Measurements from ENCODE around the gene MCM8. TPM values are rescaled to one million over a fixed set of nuclear protein-coding genes. Genes with fewer than 3 reads are reported as not detected.

MCM8 gene
- total and polyA plus RNA-seq, 2 donors from 2014 or later = 1.9 to 6.6 TPM

GRCh38 chr20:5970381-5970780 lies 19.9 kb downstream of the MCM8 start:
- Histone ChIP-seq H3K27me3 (ENCODE audit: control insufficient read depth, insufficient read depth, low read length) (no peaks in the 10 kb centered on the region), H3K36me3 (ENCODE audit: control insufficient read depth in 2 of 3, insufficient read depth in 3 of 3, low read length in 3 of 3) (peaks cover 0 to 5% (median 0%) of the 10 kb centered on the region in 3 donors), H3K9ac (ENCODE audit: low read length in 3 of 3) (no peak overlapping the region), H3K4me1 (ENCODE audit: control insufficient read depth in 2 of 3, insufficient read depth in 2 of 3, low read depth in 1 of 3, low read length in 3 of 3) (no peaks in the 10 kb centered on the region), H3K4me3 (ENCODE audit: low read length in 3 of 3) (no peak overlapping the region), H3K9me3 (ENCODE audit: control insufficient read depth in 2 of 3, insufficient read depth in 1 of 3, low read length in 3 of 3) (no peaks in the 10 kb centered on the region), H3K27ac (ENCODE audit: low read depth in 2 of 2, low read length in 2 of 2) (no peak overlapping the region)
- intact Hi-C loops (cut with DNase I) = no loop called here
- no peak for TF ChIP-seq CTCF (IDR thresholded peaks at IDR 0.05; ENCODE audit: borderline replicate concordance, extremely low read depth, insufficient read depth)
- no peak for DNase-seq
- no peak for FAIRE-seq

GRCh38 chr20:5971203-5971602 lies 20.8 kb downstream of the MCM8 start:
- DNase-seq (no peak), FAIRE-seq (no peak)
- intact Hi-C loops (cut with DNase I) = no loop called here
- Histone ChIP-seq H3K9ac (ENCODE audit: low read length in 3 of 3) (no peak overlapping the region), H3K9me3 (ENCODE audit: control insufficient read depth in 2 of 3, insufficient read depth in 1 of 3, low read length in 3 of 3) (no peaks in the 10 kb centered on the region), H3K4me1 (ENCODE audit: control insufficient read depth in 2 of 3, insufficient read depth in 2 of 3, low read depth in 1 of 3, low read length in 3 of 3) (no peaks in the 10 kb centered on the region), H3K27ac (ENCODE audit: low read depth in 2 of 2, low read length in 2 of 2) (no peak overlapping the region), H3K36me3 (ENCODE audit: control insufficient read depth in 2 of 3, insufficient read depth in 3 of 3, low read length in 3 of 3) (peaks cover 0 to 5% (median 0%) of the 10 kb centered on the region in 3 donors), H3K4me3 (ENCODE audit: low read length in 3 of 3) (no peak overlapping the region), H3K27me3 (ENCODE audit: control insufficient read depth, insufficient read depth, low read length) (no peaks in the 10 kb centered on the region)
- TF ChIP-seq CTCF (IDR thresholded peaks at IDR 0.05; ENCODE audit: borderline replicate concordance, extremely low read depth, insufficient read depth) = no peak

- peak in 2 of 5 donors; percentile 16 to 32 for DNase-seq
- TF ChIP-seq CTCF (IDR thresholded peaks at IDR 0.05; ENCODE audit: borderline replicate concordance, extremely low read depth, insufficient read depth) = no peak
- FAIRE-seq = peak; percentile 13
- Histone ChIP-seq H3K4me1 (ENCODE audit: control insufficient read depth in 2 of 3, insufficient read depth in 2 of 3, low read depth in 1 of 3, low read length in 3 of 3) (no peaks in the 10 kb centered on the region), H3K9ac (ENCODE audit: low read length in 3 of 3) (no peak overlapping the region), H3K27me3 (ENCODE audit: control insufficient read depth, insufficient read depth, low read length) (no peaks in the 10 kb centered on the region), H3K36me3 (ENCODE audit: control insufficient read depth in 2 of 3, insufficient read depth in 3 of 3, low read length in 3 of 3) (peaks cover 0 to 3% (median 0%) of the 10 kb centered on the region in 3 donors), H3K4me3 (ENCODE audit: low read length in 3 of 3) (no peak overlapping the region), H3K9me3 (ENCODE audit: control insufficient read depth in 2 of 3, insufficient read depth in 1 of 3, low read length in 3 of 3) (no peaks in the 10 kb centered on the region), H3K27ac (ENCODE audit: low read depth in 2 of 2, low read length in 2 of 2) (no peak overlapping the region)
- intact Hi-C loops (cut with DNase I) = no loop called here
Measured at GRCh38 chr20:5973172-5973571, 22.7 kb downstream of the MCM8 start.

DNA sequence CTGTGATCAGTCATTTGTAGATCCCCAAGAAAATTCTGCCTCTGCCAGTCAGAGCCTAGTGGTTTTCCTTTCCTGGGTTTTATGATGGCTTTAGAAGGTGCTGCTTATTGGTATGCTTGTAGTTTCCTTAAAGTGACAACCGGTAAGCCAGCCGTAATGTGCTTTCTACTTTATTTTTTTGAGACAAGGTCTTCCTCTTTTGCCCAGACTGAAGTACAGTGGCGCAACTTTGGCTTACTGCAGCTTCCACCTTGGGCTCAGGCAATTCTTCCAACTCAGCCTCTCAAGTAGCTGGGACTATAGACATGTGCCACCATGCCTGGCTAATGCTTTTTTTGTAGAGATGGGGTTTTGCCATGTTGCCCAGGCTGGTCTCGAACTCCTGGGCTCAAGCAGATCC lies 23.5 kb downstream of the MCM8 start:
- Histone ChIP-seq H3K27me3 (ENCODE audit: control insufficient read depth, insufficient read depth, low read length) (no peaks in the 10 kb centered on the region), H3K36me3 (ENCODE audit: control insufficient read depth in 2 of 3, insufficient read depth in 3 of 3, low read length in 3 of 3) (peaks cover 0 to 4% (median 0%) of the 10 kb centered on the region in 3 donors), H3K9ac (ENCODE audit: low read length in 3 of 3) (no peak overlapping the region), H3K27ac (ENCODE audit: low read depth in 2 of 2, low read length in 2 of 2) (no peak overlapping the region), H3K4me1 (ENCODE audit: control insufficient read depth in 2 of 3, insufficient read depth in 2 of 3, low read depth in 1 of 3, low read length in 3 of 3) (no peaks in the 10 kb centered on the region), H3K4me3 (ENCODE audit: low read length in 3 of 3) (no peak overlapping the region), H3K9me3 (ENCODE audit: control insufficient read depth in 2 of 3, insufficient read depth in 1 of 3, low read length in 3 of 3) (no peaks in the 10 kb centered on the region)
- no peak for FAIRE-seq
- no peak for DNase-seq
- intact Hi-C loops (cut with DNase I) = no loop called here
- no peak for TF ChIP-seq CTCF (IDR thresholded peaks at IDR 0.05; ENCODE audit: borderline replicate concordance, extremely low read depth, insufficient read depth)

Data from kidney (tissue), 14 donors.